ENCODE results near the gene RIN1.
A peak's percentile ranks its signal among the peaks of the same experiment; 100 is the strongest.
"Not testable (repeated sequence)": the region's sequence is repeated elsewhere in the genome, so short reads cannot be mapped to it uniquely, and the experiment has no call there.

Gene RIN1

DNA sequence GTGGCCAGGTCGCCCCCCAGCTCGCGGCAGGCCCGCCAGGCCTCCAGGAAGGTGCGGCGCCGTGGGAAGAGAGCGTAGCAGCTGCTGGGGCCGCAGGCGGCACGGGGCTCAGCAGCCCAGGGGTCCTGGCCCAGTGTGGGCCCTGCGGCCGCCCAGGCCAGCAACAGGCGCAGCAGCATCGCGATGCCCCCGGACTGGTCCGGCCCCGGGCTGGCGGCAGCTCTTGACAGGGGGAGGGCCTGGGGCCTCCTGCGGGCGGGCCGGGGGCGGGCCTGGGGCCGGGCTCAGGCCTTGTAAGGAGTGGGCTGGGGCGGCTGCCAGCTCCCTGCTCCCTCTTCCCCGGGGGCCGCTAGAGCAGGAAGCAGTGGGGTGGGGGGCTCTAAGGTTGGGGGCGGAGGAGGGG lies 19.4 kb downstream of the RIN1 start, which contains the start of gene CD248:
CD248 (minus strand) TSS at position 196 of the 403 bp plus-strand sequence; CDS start at position 179, 17 bp downstream.
- no peak for DNase-seq

DNA sequence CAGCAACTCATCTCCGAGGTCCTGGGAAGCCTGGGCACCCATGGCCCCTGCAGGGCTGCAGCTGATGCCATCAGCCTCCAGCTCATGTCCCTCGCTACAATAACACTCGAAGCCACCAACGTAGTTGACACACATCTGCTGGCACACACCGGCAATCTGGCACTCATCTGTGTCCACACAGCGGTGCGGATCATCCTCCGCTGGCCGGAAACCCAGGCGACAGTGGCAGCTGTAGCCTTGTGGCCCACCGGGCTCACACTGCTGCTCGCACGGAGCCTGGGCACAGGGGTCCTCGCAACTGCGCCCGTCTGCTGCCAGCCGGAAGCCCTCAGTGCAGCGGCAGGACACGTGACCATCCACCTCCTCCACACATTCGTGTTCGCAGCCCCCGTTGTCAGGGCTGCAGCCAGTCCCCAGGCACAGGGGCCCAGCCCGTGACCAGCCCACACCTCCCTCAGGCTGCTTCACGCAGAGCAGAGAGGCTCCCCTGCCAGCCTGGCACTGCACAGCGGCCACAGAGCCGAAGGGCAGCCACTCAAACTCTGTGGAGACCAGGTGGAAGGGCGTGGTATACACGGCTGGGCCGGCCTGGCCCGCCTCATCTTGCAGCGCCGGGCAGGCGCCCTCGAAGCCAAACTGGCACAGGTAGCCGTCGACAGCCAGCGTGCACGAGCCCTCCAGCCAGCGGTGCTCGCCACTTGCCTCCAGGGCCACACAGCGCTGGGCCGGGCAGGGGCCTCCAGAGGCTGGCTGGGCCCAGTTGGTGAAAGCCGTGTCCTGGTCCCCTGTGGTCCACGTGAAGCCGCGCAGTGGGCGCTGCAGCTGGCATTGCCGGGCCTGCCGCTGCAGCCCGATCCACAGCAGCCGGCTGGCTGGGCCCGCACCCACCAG lies 20.1 kb downstream of the RIN1 start:
- no peak for DNase-seq

DNA sequence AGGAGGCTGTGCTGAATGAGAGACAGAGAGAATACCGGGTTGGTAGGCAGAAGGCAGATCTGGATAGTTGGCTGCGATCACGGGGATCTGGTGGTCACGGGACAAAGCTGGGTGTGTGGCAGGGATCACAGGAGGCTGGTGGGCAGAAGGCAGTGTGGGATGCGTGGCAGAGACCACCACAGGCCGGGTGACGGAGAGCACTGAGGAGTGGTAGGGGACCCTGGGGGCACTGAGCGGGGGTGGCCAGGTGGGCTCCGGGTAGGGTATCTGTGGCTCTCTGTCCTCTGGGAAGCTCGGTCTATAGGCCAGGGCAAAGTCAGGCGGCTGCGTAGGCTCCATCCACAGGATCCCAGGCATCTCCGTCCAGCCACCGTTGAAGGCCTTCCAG lies 20.7 kb downstream of the RIN1 start:
- no peak for DNase-seq

DNA sequence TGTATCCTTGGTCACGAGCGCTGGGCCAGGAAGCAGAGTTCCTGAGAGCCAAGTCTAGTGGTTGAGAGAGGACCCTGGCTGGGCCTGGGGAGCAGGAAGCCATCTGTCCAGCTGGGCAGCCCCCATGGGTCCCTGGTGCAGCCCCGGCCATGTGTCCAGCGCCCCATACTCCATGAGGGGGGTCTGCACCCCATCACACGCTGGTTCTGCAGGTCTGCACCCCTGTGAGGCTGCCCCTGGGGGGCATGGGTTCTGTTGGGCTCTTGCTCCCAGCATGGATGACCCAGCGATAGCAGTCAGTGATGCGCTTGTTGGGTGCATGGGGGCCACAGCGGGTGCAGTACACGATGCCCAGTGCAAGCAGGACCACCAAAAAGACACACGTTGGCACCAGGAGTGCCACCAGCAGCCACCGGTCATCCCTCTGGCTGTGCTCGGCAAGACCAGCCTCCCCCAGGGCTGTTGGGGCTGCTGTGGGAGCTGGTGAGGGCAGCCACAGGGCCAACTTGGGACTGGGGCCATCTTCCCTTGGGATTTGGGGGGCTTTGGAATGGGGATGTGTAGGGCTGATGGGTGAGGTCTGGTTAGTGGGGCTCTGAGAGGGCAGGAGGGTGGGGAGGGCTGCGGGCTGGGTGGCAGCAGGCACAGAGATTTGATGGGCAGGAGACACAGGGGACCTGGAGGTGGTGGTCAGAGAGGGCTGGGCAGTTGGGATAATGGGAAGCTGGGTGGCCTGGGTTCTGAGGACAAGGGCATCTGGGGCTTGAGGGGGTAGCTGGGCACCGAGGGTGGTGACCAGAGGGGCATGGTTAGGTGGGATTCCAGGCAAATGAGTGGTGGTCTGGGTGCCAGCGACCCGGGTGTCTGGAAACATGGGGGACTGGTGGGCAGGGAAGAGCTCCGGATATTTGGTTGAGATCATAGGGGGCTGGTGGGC lies 21.4 kb downstream of the RIN1 start:
- no peak for DNase-seq

DNA sequence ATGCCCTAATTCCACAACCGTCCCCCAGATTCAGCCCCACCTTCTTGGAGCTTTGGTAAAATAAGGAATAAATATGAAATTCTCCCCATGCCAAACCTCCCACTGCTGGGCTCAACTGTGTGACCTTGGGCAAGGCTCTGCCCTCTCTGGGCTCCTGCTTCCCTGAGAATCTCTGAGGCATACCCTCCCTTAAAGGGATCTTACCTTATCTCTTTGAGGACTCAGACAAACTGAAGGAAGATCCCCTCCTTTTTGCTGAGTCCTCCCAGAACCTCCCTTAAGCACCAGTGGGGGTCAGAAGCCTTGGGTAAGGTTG lies 22.1 kb downstream of the RIN1 start:
- no peak for DNase-seq

DNA sequence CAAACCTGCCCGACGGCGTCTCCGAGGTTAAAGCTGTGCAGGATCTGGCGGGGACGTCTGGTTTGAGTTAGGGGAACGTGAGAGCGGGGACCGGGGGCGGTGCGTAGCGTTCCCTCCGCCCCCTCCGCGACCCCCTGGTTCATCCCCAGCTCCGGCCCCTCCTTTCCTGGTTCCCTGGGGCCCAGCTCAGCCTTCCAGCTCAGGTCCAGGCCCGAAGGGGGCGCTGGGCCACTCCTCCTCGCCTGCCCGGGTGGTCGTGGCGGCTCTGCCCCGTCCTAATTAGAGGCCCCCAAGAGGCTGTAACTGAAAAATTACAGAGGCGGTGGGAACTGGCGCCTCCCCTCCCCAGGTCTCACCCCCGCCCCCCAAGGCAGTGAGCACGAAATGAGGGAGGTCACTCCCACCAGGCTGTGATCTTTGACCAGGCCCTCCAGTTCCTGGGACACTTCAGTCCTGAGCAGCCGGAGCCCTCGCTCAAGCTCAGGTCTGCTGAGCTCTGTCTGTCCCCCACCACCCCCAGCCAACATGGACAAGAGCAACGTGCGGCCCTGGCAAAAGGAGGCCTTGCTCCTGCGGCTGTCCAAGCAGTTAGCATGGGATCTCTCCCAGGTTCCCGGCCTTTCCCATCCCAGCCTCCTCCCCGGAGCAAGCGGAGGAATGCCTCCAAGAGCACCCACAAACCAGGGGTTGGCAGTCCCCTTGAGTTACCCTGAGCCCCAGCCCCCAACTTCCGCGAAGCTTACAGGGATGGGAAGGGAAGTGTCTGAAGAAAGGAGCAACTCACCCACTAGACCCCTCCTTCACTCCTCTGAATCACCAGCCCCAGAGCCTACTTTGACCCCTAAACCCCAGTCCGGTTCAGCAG lies 22.7 kb downstream of the RIN1 start:
- no peak for DNase-seq

DNA sequence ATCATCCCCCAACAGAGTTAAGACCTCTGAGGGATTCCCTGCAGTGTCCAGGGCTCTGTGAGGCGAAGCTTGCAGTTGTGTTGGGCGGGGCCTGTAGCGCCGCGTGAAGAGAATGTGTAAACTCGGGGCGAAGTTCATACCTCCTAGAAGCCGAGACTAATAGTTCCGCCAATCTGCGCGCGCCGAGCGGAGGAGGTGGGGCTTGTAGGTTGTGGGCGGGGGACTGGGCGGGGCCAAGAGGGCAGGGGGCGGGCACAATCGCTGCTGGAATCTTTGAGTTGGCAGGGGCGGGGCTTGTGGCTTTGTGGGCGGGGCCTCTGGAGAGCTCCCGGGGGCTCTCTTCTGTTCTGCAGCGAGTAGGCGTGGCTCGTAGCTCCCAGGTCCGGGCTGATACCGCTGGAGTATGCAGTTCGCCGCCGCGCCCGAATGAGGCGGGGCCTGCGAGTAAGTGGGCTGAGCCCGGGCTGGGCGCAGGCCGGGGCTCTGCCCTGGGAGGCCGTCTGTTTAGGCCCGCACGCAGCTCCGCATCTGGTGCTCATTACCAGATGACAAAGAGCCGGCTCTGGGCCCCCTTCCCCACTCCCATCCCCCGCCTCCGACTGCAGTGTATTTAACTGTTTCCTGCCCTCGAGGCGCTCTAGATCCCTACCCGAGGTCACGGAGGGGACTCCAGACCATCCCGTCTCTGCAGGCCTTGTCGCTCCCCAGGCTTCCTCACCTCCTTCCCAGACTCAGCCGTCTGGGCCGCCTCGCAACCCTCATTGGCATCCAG lies 23.5 kb downstream of the RIN1 start:
- DNase-seq, result peak; percentile 88

DNA sequence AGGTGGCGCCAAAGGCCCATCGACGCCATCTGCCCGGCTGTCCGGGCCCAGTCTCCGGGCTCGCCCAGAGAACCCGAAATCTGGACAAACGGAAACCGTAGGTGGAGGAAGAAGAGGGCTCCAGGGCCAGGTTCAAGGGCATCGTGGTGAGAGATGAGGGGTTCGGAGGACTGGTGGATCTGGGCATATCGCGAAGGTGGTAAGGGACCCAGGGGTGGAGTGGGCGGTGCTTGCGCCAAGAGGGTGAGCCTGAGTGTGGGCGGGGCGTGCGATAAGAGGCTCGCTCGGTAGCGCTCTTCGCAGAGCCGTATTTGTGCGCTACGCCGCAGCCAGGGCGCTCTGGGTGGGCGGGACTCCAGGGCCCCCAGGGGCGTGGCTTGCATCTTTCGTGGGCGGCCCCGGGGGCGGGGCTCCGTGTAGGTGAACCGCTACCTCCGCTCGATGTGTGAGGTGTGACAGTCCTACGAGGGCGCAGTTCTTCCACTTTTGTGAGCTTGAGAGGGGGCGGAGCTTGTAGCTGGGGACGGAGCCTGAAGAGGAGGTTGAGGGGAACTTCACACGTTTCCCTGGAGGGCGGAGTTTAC lies 24.2 kb downstream of the RIN1 start:
- DNase-seq, result peak; percentile 81

DNA sequence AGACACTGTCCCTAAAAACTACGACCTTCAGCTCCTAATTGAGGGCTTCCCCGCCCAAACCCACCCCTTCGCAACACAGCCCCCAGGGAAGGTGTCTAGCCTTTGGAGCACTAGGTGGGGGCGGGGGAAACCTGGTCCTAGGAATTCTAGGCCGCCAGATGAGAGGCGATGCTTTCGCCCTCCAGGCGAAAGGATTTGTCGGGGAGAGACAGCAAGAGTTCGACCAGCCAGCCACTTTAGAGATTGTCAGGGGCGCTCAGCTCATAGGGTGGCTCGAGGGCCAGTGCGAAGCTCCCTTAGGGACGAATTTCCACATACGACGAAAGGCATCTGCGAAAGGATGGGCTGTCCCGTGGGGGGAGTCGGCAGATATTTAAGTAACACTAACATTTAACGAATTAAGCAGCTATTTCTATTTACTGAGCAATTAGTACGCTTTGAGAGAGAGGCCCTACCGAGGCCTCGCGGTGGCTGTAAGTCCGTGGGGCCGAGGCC lies 24.7 kb downstream of the RIN1 start:
- DNase-seq, result no peak

DNA sequence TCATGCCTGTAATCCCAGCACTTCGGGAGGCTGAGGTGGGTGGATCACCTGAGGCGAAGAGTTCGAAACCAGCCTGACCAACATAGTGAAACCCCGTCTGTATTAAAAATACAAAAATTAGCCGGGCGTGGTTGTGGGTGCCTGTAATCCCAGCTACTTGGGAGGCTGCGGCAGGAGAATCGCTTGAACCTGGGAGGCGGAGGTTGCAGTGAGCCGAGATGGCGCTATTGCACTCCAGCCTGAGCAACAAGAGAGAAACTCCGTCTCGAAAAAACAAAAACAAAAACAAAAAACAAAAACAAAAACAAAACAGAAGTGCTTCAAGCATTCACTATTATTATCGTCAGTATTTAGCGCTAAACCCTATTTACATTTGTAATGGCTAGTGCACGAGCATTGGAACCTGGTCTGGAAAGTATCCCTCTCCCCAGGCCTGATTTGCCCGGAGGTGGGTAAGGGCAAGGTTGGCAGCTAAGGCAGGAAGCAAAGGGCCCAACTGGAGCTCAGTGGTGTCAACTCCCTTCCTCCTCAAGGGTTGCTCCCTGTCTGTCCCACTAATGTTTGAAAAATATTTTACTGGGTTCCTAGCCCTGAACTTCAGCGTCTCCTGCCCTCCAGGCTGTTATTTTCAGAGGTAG lies 25.3 kb downstream of the RIN1 start:
- not testable (repeated sequence) for DNase-seq

DNA sequence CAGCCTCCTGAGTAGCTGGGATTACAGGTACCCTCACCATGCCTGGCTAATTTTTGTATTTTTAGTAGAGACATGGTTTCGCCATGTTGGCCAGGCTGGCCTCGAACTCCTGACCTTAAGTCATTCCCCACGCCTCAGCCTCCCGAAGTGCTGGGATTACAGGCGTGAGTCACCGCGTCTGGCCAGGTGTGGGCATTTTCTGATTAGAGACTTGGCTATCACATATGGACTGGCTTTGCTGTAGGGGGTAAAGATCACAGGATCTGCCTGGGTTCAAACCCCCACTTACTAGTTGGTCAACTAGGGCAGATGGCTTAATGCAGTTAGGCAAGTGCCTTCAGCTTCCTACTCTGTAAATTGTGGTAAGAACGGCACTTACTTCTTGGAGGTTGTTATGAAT lies 25.9 kb downstream of the RIN1 start:
- DNase-seq, result no peak

DNA sequence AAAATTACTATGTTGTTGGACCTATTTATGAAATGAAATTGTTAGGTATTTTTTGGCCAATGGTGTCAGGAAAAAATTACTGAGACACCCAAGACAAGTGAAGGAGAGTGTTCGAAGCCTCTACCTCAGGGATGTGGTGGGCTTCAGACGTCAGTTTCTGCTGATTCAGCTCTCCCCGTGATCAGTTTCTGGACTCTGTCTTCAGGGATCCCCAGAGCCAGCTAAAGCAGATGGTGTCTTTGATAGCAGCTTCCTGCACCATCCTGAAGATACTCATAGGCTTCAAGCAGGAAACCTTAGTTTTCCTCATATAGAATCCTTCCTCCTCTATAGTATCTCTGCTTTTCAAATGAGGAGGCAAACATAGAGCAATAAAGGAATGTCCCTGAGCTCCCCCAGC lies 26.8 kb downstream of the RIN1 start:
- DNase-seq, result no peak

DNA sequence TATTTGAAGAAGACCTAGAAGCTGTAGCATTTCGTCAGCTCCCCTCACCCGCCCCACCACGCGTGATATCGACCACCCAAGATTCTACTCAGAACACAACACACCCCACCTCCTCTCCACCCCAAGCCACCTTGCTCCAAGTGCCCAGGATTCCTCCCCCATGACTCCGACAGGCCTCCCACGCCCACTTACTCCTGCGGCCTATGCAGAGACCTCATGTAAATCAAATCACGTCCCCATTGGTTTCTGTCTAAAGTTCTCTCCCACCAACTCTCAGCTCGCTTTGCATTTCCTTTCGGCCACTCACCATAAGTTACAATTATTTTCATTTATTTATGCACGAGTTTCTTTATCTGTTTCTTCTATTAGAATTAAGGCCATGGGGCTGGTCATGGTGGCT lies 33.6 kb downstream of the RIN1 start:
- DNase-seq, result no peak

DNA sequence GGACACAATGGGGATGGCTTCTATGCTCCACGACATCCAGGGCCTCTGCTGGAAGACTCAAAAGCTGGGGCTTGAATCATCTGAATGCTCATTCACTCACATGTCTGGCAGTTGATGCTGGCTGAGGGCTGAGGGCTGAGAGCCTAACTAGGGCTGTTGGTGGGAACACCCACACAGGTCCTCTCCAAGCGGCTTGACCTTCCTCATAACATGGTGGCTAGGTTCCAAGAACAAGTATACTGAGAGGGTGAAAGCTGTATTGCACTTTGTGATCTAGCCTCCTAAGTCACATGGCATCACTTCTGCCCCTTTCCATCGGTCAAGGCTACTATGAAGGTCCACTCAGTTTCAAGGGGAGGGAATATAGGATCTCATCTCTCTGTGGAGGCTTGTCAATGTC lies 37.0 kb downstream of the RIN1 start:
- DNase-seq, result no peak

DNA sequence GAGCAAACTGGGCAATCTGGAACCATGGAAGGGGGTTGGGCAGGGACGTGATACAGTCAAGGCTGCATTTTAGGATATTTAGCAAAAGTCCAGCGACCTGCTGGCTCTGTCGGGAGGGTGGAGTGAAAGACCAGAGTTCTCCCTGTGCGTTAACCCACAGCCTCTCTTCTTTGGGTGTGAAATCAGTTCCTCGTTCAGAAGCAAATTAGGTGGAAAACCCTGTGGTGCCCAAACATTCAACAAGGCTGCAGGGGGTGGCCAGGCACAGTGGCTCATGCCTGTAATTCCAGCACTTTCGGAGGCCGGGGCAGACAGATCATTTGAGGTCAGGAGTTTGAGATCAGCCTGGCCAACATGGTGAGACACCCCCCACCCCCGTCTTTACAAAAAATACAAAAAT lies 38.6 kb downstream of the RIN1 start:
- no peak for DNase-seq

DNA sequence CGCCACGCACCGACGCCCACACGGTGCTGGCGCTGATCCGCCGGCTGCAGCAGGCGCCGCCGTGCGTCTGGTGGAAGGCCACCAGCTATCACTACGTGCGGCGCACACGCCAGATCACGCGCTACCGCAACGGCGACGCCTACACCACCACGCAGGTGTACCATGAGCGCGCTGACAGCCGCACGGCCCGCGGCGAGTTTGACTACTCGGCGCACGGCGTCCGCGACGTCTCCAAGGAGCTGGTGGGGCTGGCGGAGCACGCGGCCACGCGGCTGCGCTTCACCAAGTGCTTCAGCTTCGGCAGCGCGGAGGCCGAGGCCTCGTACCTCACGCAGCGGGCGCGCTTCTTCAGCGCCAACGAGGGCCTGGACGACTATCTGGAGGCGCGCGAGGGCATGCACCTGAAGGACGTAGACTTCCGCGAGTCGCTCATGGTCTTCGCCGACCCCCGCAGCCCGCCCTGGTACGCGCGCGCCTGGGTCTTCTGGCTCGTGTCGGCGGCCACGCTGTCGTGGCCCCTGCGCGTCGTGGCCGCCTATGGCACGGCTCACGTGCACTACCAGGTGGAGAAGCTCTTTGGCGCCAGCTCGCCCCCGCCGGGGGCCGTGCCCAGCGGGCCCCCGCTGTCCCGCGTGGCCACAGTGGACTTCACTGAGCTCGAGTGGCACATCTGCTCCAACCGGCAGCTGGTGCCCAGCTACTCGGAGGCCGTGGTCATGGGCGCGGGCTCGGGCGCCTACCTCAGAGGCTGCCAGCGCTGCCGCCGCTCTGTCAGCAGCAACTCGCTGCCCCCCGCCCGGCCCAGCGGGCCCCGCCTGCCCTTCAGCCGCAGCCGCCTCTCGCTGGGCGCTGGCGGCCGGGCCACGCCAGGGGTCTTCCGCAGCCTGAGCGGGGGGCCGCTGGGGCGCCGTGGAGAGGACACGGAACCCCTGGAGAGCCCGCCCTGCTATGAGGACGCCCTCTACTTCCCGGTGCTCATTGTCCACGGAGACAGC lies 41.3 kb downstream of the RIN1 start:
- no peak for DNase-seq

DNA sequence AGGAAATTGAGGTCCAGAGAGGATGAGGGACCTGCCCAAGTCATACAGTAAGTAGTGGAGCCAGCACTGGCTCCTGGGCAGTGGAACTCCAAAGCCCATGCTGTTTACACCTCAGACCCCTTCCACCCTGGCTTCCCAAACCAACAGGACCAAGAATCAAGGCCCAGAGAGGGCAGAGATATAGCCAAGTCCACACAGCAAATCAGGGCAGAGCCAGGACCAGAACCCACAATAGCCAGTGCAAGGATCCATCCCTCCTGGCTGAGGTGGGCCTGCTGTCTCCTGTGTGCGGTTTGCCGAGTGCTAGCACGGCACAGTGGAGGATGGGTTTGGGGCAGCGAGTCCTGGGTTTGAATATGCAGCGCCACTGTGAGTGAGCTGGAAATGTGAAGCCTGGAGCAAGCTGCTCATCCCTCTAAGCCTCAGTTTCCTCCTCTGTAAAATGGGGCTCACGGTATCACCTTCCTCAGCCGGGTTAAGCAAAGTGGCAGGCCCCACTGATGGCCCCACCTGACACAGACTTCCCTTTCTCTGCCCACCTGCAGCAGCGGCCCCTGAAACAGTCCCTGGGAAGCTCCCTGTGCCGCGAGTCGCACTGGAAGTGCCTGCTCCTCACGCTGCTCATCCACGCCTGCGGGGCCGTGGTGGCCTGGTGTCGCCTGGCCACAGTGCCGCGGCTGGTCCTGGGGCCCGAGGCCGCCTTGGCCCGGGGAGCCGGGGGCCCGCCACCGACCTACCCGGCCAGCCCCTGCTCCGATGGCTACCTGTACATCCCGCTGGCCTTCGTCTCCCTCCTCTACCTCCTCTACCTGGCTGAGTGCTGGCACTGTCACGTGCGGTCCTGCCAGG lies 42.2 kb downstream of the RIN1 start:
- DNase-seq, result no peak

DNA sequence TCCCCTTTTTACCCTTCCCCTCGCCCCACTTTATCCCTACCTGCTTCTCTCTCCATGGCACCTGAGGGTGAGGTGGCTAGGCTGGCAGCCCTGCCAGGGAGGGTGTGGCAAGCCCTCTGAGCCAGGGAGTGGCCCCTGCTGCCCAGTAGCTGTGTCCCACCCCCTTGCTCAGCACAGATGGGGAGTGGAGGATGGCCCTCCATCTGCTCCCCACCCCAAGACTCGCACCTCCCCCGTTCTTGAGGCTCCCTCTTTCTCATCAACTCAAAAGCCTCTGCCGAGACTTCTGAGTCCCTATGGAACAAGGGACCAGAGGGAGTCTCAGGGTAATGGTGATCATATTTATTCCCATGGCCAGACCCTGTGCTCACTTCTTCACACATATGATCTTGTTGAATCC lies 42.9 kb downstream of the RIN1 start:
- DNase-seq, result no peak
